G401.6 (cell line): ENCODE data around the gene PIGK.
"Not testable (repeated sequence)": the region's sequence is repeated elsewhere in the genome, so short reads cannot be mapped to it uniquely, and the experiment has no call there.

Source experiments
- FAIRE-seq: peaks from 2 replicates; lab custom pipeline; 2012; peaks lifted over from hg19 to GRCh38; lab: Jason Lieb, UNC

Gene PIGK

GRCh38 chr1:77188770-77189169 is 30.5 kb downstream of the PIGK start:
- FAIRE-seq: no peak

- not testable (repeated sequence) for FAIRE-seq
These were observed 32.3 kb downstream of the PIGK start for GRCh38 chr1:77186907-77187306.

GRCh38 chr1:77182083-77182482 is 37.1 kb downstream of the PIGK start:
- FAIRE-seq: no peak

GRCh38 chr1:77179632-77180031 is 39.6 kb downstream of the PIGK start:
- no peak for FAIRE-seq

GRCh38 chr1:77175230-77175844 is 43.9 kb downstream of the PIGK start:
- peak; percentile 68 for FAIRE-seq

DNA sequence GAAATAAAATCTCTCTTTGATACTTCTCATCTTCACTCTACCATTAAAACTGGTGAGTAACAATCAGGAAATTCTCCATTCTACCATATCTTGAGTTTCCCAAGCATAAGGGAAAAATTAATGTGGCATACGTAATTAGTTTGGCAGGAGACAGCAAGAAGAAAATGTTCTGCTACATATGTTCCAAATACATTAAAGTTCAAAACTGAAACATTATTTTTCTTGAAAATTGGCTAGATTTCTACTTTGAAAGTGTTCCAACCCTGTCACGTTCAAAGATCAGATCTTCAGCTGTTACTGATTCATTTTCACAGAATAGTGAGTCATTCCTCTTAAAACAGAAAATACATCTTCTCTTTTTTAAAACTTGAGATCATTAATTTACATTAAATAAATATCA is 48.5 kb downstream of the PIGK start:
- no peak for FAIRE-seq

DNA sequence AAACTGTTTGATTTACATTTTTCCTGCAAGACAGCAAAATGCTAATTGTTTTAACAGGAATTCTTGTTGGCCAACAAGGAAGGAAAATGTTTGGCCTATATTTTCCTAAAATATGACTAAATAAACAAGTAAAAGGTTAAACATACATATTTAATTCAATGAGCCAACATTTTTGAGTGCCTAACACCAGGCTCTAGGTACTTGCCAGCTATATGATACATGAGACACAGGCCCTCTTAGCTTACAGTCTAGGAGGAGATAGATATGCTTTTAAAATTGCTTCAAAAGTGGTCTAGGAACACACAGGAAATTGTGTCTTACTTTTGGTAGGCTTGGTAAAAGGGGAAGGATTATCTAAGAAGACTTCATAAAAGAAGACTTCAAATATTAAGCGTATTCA is 50.9 kb downstream of the PIGK start:
- no peak for FAIRE-seq

GRCh38 chr1:77164434-77164944 is 54.7 kb downstream of the PIGK start:
- FAIRE-seq: no peak

GRCh38 chr1:77159706-77160105 is 59.5 kb downstream of the PIGK start:
- FAIRE-seq: not testable (repeated sequence)

- FAIRE-seq: no peak
These were observed 63.0 kb downstream of the PIGK start for GRCh38 chr1:77156214-77156613.

DNA sequence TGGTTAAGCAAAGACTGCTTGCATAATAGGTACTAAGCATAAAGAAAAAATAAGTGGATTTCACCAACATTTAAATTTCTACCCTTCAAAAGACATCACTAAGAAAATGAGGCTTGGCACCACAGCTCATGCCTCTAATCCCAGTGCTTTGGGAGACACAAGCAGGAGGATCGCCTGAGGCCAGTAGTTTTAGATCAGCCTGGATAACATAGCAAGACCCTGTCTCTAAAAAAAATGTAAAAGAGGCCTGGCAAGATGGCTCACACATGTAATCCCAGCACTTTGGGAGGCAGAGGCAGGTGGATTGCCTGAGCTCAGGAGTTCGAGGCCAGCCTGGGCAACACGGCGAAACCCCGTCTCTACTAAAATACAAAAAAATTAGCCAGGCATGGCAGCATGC is 73.0 kb downstream of the PIGK start:
- no peak for FAIRE-seq

DNA sequence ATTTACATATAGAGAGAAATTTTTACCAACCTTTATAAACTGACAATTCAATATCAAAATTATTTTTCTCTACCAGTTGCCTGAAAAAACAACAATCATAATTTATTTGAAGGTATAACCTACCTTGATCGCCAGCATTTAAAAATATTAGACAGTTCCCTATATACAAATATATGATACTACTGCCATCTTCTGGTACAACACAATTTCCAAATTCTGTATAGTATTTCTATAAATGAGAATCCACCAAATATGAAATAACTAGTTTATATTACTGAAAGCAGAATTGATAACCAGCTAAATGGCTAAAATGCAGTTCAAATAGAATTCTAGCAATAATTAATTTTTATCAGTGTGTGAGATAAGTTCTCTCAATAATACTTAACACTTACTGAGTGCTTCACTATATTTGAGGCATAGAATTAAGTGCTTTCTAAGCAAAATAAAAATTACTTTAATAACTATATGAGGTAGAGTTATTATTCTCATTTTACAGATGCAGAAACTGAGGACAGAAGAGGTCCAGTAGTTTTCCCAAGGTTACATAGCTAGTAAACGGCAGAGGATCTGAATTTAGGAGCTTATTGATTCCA is 75.6 kb downstream of the PIGK start:
- peak; percentile 51 for FAIRE-seq

- FAIRE-seq: no peak
These were observed 79.8 kb downstream of the PIGK start for GRCh38 chr1:77139389-77139788.

DNA sequence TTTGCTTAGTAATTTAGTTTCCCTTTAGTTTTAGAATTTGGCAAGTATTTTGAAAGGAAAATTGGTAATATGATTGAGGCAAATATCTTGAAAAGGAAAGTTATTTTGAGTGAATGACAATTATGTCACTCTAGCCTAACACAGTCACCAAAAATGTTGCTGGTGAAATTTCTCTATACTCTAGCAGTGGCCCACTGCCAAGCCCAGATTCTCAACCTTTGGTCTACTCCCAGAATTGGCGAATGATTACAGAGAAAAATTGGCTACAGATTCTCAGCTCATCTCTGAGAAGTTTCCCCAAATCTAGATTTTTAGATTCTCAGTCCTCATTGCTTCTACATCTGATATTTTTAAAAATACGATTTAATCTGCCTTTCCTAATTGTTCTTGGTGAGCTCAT is 84.9 kb downstream of the PIGK start:
- FAIRE-seq: no peak

GRCh38 chr1:77133731-77134358 is 85.4 kb downstream of the PIGK start:
- FAIRE-seq: no peak

- peak; percentile 84 for FAIRE-seq
These were observed 92.9 kb downstream of the PIGK start for GRCh38 chr1:77126307-77126706.

DNA sequence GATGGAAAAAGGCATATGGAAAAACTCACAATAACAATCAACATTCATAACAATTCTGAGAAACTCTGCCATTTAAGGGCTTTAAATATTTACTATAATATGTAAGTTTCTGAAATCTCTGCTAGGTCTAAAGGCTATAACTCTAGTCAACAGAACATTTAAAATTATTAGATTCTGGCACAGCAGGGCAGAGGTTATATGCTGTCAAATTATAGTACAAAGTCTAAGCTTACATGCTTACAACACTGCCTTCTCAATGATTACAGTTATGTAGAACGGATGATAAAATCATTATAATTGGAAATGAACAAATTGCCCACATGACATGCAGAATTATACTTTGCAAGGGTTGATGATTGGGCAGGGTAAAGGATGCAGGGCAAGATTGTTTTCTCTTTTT is 97.7 kb downstream of the PIGK start:
- no peak for FAIRE-seq

DNA sequence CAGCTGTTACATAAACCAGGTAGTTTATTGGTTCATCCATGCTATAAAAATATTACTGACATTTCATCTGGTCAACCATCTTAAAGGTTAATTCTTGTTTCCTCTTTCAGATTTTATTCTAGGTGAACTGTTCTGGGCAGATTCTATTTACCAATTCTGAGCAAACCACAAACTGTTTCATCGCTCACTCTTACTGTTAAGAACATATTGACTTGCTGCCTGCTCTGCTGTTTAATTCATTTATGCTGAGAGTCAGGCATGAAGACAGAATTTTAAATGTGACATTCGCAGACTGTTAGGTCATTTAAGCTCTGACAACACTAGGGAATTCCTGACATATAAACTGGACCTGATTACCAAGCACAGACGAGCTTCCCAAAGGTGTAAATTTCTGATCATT is 98.3 kb downstream of the PIGK start:
- no peak for FAIRE-seq

GRCh38 chr1:77118712-77119111 is 100.5 kb downstream of the PIGK start:
- no peak for FAIRE-seq

- no peak for FAIRE-seq
These were observed 114.6 kb downstream of the PIGK start for GRCh38 chr1:77104672-77105071.

DNA sequence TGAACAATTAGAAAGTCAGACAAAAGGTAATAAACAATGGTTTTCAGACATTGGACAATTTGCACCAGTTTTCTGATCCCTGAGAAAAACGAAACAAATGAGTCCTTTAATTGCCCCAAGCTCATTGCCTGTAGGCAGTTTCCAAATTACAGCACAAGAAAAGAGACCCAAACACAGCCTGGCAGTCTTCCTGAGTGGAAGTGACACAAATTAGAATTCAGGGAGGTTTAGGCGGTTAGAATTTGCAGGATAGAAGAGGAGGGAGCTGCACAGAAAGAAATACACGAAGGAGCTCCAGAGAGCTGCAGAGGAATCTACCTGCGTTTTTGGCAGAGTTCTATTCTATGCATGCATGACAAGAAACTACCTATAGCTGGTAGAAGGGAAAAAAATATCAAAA is 115.7 kb downstream of the PIGK start:
- no peak for FAIRE-seq

- FAIRE-seq: no peak
These were observed 118.4 kb downstream of the PIGK start for GRCh38 chr1:77100875-77101274.

GRCh38 chr1:77096496-77097255 is 122.6 kb downstream of the PIGK start:
- no peak for FAIRE-seq
